Central memory CD4-positive, alpha-beta T cell (primary cell): Measurements from ENCODE around the gene MEIS2.
"Not testable (repeated sequence)": the region's sequence is repeated elsewhere in the genome, so short reads cannot be mapped to it uniquely, and the experiment has no call there.

Source experiments
- DNase-seq: peaks from one replicate; pipeline ENCODE4 v3.0.0; 2022

Gene MEIS2

DNA sequence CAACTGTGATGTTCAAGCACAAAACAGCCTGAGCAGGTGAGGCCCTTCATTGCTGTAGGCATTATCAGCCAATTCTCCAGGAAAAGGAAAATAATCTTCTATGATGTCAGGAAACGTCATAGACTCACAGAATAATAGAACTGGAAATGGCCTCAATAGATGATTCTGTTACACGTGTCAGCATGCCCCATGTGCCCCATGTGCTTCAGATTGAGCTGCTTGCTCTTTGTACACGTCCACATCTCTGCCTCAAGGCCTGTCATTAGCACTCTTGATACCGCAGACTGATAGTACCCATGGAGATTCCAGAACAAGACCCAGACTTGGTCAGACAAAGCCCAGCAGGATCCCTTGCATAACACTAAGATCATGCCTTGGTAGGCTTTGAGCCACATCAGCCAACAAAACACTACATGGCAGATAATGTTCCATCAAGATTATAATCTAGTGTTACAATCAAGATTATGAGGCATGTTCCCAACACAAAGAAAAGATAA is 95.9 kb downstream of the MEIS2 start:
- no peak for DNase-seq

DNA sequence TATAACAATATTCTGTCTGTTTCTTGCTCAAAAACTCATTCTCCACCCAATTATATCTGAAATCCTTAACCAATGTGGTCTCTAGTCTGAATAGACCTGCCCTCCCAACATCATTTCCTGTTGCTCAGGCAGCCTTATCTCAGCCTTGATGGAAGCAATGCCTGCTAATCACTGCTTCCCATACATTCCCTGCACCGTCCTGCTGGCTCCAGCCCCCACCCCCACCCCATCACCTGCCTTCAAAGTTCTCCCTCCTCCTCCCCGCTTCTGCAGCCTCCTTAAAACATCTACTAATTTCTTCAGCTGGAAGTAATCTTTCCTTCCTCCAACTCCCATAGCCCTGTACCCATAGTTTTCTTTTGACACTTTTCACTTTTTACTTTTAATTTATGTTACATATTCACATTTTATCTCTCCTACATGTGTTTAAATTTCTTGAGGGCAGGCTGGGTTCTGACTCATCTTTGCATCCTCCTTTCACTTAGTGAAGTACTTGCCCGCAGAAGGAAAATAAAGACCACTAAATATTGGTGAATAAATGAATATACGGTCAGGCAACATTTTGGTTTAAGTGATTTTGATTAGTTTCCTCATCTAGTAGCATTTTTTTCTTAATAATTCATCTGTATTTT is 98.2 kb downstream of the MEIS2 start:
- no peak for DNase-seq

DNA sequence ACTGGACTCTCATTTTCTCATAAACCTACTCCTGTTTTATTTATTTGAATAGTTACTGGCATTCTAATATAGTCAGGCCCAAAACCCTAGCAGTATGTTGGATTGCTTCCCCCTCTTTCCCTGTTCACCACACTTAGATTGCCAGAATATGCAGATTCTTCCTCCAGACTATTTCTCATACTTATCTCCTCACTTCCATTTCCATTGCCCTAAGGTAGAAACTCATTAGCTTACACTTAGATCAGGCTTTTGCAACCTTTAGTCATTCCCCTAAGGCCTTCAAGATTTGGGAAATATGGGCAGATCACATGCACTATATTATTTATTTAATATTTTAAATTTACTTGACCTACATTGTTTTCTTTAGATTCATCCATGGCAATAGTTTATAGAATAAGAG is 98.9 kb downstream of the MEIS2 start:
- DNase-seq, result no peak

DNA sequence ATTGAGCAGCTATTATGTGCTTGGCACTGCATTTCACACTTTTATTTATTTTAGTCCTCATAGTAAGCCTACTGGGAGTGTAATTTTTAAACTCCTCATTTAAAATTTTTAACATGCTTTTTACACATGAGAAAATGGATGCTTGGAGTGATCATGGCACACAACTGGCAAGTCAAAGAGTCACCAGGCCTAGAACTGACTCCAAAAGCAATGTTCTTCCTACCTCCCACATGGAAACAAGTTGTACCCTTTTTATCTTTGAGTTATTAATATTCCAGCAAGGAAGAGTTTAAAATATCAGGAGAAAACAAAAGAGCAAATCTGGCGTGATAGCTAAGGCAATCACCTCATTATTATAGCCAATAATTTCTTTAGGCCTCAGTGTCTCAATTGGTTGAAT is 100.6 kb downstream of the MEIS2 start:
- DNase-seq, result no peak

DNA sequence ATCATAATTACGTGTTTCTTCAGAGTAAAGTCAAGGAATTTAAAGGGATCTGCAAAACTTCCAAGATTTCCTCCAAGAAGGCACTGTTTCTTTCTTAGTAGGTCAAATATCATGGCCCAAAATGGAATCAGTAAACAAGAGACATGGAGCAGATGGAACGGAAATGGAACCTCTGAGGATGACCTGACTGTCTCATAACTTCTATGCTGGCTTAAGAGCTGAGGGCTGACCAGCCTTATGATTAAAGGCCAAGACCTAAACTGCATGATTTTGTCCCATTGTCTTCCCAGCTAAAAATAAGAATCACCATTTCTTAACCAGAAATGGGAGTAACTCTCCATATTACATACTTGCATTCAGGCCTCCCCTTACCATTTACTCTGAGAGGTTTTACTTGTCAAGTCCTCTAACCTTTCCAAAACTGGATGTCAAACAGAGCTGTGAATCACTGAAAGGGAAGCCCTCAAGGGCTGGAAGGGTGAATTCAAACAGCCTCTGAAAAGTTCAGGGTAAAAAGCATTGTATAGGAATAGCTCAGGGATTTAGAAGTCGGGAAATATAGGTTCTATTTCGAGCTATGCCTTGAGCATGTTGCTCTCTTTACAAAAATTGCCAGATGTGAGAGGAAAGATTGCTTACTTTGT is 103.7 kb downstream of the MEIS2 start:
- no peak for DNase-seq

DNA sequence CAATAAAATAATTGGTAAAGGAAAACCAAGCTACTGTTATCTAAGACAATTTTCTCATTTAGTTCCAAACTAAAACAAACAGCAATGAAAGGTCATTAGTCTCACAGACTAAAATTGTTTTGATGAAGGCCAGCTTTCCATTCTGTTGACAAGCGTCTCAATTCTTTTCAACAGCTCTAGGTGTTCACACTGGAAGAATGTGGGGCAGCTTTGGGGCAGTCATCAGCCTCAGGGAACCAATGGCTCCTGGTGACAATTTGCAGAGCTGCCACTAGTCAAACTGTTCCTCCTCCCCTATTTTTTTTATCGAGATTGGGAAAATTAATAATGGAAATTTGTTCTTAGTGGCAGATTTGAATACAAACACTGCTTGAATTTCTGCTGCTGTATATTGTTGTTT is 104.2 kb downstream of the MEIS2 start:
- DNase-seq, result no peak

DNA sequence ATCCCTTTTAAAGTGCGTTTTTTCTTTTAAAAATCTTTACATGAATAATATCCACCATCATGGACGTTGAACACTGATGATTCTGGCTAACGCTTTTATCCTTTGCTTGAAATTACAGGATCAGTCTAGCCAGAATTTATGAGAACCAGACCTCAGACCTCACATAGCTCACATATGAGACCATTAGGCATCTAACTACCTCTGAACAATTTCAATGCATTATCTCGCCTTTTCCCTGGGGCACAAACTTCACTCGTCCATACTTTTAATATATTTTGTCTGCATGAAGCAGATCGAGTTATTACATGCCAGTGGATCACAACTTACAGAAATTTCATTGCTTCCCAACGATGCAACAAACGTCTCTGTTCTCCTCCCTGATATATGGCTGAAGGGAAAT is 105.6 kb downstream of the MEIS2 start:
- no peak for DNase-seq

DNA sequence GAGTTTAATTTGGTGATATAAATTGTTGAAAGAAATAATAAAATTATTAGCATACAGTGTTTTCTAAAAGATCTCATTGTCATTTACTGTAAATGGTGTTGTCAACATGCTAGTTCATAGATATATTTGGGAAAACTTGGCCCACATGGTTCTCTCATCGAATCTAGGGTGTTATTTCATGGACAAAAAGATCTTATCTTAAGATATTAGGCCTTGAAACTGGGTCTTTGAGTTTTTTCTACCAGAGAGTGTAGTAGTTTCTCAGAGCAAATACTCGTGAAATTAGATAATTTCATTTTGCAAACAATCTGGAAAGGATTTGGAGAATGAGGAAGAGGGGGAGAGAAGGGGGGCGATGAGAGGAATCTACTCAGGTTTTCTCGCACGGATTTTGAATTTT is 107.9 kb downstream of the MEIS2 start:
- no peak for DNase-seq

DNA sequence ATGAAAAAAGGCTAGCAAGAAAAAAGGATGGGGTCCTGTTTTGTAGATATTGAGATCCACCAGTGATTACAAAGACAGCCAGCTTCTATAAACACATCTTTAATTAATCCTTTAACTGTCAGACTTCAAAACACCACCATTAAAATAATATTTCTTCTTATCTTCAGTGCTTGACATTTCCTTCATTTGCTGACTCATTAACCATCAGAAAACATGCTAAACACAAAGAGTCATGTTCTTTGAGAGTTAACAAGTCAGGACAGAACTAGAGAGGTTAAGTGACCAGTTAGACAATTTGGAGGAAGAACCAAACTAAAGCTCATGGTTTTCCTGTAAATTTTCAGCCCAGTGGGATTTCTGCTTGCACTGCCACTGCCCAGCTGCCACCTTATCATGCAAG is 111.4 kb downstream of the MEIS2 start:
- no peak for DNase-seq

DNA sequence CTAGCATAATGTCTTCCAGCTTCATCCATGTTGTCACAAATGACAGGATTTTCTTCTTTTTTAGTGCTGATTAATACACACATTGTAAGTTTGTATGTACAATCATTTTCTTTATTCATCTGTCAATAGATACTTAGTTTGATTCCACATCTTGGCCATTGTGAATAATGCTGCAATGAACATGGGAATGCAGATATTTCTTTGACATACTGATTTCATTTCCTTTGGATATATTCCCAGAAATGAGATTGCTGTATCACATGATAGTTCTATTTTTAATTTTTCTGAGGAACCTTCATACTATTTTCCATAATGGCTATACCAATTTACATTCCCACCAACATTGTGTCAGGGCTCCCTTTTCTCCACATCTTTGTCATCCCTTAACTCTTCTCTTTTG is 117.9 kb downstream of the MEIS2 start:
- no peak for DNase-seq

DNA sequence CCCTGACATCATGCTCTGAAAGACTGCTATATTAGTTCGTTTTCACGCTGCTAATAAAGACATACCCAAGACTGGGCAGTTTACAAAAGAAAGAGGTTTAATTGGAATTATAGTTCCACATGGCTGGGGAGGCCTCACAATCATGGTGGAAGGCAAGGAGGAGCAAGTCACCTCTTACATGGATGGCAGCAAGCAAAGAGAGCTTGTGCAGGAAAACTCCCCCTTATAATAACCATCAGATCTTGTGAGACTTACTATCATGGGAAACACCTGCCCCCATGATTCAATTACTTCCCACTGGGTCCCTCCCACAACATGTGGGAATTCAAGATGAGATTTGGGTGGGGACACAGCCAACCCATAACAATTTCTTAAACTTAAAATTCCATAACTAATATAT is 120.1 kb downstream of the MEIS2 start:
- DNase-seq, result not testable (repeated sequence)

DNA sequence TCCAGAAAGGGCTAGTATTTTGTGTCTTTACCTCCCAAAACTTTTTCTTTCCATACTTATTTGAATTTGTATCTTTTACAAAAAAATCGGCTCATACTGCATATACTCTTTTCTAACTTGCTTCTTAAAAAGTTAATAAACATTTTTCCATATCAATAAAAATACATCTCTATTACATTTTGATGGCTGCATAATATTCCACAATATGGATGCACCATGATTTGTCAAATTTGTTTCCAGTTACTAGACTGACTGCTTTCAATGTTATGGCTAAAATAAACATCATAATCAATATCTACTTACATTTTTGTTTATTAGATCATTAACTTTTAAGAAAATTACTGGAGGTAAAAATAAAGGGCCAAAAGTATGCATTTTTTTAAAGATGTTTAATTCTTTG is 121.7 kb downstream of the MEIS2 start:
- no peak for DNase-seq

DNA sequence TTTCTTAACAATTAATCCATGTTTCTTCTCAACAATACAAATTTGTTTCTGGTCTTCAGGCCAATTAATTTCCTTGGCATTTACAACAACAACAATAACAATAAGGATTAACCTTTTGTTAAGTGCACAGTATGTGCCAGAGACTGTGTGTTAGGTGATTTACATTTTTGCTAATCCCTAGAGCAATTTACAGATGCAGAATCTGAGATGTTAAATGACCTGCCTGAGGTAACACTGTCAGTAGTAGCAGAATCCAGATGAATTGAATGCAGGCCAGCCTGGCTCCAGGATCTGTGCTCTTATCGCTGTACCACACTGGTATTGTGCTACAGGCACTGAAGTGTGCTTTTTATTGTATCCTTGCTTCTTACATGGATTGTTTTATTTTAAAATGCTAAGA is 122.2 kb downstream of the MEIS2 start:
- no peak for DNase-seq

DNA sequence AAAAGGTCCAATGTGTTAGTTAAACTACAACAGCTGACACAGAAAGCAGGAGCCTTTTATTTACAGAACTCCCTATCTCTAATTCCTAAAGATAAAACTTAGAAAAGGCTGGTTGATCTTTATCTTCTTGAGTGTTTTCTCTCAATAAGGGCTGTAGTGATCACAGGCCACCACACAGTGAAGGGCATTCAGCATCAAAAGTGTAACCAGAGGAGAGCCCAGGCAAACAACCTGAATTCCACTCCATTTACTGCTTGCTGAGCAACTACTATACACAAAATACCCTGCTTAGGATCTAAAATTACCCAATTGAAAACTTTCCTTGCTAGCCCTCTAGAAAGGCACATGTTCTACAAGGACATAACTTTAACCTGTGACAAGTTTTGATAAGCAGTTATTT is 122.7 kb downstream of the MEIS2 start:
- no peak for DNase-seq

DNA sequence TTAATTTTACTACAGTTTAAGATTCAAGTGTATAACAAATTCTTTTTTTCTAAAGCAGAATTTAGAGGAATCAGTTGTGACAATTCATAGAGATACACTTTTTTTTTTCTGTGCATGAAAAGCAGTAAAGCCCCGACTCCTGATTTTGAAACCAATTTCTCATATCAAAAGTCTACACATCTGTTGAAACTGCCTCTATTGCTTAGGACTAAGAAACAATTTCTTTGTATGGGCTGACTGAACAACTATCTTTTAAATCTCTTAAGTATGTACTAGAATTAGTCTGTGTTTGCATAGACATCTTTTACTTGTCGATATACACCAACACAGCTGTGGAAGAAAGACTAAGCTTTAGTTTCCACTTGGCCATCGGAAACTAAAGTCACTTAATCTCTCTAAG is 127.6 kb downstream of the MEIS2 start:
- DNase-seq, result no peak

DNA sequence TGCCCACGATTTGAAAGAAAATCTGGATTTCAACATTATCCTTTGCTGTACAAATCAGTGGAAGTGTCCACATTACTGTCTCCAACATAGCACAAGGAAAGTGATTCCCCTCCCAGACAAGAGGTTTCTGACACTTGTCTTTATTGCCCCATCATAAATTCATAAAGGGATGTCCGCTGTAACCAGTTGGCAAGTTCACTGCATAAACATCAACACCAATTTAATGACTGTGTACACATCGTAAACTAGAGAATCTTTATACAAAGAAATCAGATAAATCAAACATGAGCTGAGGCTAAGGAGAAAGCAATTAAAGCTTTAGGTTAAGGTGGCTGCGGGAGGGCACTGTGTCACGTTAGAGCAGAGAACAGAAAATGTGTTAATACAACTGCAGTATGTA is 129.8 kb downstream of the MEIS2 start:
- DNase-seq, result no peak

DNA sequence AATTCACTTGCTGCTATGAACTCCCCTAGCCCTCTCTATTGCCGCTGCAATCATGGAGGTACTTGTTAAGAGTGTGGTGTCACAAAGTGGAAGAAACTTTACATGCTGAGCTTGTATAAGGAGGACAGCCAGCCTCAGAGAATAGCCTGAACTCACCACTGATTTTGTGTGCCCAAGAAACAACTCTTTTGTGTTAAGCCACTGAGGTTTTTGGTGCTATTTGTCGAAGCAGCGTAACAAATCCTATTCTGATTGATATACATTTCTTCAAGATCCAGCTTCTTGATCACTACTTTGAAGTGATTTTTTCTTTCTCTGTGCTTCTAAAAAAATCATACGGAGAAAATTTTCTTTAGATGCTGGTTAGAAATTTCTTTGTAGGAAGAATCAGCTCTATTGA is 132.4 kb downstream of the MEIS2 start:
- DNase-seq, result no peak

DNA sequence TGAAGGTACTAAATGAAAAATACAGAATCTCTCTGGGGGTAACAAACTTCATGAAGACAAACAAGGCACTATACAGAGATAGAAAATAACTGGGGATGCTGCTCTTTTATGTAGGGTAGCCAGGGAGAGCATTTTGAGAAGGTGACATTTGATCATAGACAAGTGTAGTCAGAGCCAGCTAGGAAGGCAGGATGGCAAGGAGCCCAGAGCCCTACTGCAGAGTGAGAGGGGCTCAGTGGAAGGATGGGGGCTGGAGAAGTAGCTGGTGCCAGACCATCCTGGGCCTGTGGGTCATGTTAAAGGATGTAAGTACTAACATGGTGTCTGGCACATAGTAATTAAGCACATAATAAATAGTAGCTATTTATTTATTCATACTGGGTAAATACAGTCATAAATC is 133.6 kb downstream of the MEIS2 start:
- no peak for DNase-seq

DNA sequence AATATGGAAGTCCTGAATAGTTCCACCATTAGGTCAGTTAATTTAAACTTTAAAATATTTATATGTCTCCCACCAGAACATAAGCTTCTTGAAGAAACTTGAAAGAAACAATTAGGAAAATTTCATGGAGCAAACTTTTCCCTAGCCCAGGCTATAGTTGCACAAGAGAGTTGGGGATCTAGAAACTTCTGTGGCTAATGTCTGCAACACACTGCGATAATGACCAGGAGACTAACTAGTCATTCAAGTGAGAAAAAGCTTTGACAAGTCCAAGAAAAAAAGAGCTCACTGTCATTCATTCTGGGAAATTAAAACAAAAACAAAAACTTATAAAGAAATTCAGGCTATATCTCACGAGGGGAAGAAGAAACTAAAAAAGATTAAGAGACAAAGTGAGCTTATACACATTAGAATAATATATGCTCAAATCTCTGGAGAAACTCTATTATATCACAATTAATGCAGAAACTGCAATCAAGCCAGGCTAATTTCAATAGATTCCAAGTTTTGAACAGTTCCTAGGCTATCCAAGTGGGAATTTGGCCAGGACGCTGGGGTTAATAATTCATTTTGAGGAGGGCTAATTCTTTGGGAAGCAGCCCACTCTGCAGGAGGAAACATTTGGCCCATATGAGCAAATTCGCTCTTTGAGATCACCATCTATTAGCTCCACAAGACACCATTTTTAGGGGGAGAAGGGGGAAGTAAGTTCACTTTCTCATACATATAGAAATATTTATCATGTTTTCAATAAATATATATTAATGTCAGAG is 134.6 kb downstream of the MEIS2 start:
- DNase-seq, result no peak

DNA sequence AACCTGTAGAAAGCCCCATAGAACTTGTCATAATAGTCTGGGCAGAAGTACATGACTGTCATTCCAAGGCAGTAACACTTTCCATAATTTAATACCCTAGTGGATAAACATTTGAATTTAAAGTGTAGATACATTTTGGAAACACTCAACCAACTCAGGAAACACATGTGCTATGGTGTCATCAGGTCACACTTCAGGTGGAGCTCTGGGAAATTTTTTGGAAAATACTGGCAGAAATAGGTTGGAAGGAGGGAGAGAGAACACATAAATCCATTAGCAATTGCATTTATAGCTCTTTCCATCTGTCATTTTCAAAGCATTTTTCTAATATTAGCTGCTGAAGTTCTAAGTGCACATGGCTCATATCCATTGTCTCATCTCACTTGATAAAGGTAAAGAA is 135.7 kb downstream of the MEIS2 start:
- DNase-seq, result no peak

DNA sequence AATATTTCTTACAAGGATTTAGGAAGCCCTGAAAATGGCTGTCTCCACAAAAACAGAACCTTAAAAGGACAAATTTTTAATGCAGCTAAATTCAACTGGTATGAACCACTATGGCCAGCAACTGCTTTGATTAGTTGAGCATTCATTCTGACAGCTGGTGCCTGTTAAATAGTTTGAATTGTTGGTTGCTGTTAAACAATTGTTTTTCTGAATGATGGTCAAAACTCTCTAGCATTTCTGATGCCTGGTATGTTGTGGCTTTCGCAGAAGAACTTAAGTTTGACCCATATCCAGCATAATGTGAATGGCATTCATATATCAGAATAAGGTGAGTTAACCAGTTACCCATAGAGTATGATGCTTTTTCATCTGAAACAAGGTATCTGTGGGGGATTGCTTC is 138.4 kb downstream of the MEIS2 start:
- no peak for DNase-seq

DNA sequence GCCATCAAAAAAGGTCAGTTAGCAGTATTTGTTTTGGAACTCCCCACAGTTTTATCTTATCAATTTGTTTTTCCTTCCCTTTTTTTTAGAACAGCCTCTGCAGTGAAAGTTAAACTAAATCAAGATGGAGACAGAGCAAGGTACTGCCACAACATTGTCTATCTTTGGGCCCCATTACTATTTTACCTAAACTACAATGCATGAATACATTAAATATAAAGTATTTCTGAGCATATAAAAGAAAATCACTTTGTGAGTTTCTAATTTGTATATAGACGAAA is 139.5 kb downstream of the MEIS2 start:
- DNase-seq, result no peak

DNA sequence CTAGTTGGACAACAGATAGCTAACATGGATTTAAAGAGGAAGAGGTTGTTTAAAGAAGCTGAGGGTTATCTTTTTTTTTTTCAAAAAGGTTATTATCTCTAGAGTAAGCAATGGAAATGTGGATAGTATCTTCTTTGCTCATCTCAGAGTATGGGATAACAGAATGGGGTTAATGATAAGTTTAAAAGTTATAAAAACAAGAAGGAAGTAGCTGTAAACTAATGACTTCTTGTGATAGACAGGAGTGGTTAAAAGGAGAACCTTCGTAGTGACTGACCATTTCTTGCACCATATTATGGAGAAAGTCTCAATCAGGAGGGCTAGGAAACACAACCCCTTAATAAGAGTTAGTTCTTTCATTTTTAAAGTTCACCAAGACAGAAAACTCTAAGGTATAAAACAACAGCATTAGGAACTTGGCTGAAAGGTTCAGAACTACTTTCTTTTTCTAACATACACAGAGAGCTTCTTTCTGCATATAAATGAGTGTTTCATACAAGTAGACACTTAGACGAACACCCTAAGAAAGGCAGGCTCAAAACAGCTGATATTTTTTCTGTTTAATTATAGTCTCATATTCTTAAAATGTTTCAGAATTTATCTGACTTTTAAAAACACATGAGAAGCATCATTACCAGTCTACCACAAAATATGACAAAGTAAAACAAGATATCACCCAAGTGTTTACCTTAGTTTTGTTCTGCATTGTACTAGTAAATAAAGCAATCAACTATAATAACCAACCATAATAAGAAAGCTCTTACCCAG is 140.0 kb downstream of the MEIS2 start:
- DNase-seq, result no peak

DNA sequence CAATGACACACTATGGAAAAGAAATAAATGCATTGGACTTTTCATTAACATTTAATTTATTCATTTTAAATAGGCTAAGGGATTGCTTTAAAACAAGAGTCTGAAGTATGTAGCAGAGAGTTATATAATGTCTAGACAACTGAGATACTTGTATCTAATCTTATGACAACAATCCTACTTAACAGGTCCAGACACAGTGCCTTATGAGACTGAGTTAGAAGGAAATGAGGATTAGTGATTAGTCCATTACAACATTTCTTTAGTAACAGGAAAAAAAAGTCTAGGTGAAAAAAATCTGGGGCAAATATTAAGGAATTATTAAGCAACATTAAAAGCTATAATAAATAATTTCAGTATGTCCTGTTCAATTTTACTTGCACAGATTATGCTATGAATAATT is 140.6 kb downstream of the MEIS2 start:
- DNase-seq, result no peak
